Vagina (tissue), 2 donors: ENCODE results near the gene PDE5A.

ENCODE experiments used
- POLR2A ChIP-seq, 2 donors: fragments of 450-650 bp; IDR thresholded peaks; one replicate each; pipeline ENCODE4 v1.6.1; 2017; ENCODE audit warnings: antibody characterized with exemption in 2 of 2, mild to moderate bottlenecking in 2 of 2, moderate library complexity in 2 of 2
- TF ChIP-seq, protein P1 (sequence below), 3 experiments: fragments of 450-650 bp in 2 of 3; fragments of 200-600 bp in 1 of 3; sonication (generic) in 1 of 3; IDR thresholded peaks; one replicate each; pipeline ENCODE4 v1.5.1; 2017 to 2019; ENCODE audit warnings: antibody characterized with exemption in 3 of 3, mild to moderate bottlenecking in 2 of 3, moderate library complexity in 2 of 3

DNA sequence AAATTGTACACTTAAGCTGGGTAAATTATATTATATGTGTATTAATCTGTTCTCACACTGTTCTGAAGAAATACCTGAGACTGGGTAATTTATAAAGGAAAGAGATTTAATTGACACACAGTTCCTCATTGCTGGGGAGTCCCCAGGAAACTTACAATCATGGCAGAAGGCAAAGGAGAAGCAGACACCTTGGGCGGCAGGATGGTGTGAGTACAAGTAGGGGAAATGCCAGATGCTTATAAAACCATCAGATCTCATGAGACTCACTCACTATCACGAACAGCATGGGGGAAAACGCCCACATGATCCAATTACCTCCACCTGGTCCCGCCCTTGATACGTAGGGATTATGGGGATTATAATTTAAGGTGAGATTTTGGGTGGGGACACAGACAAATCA, 34.9 kb downstream of the PDE5A start:
- TF ChIP-seq, protein P1, sequence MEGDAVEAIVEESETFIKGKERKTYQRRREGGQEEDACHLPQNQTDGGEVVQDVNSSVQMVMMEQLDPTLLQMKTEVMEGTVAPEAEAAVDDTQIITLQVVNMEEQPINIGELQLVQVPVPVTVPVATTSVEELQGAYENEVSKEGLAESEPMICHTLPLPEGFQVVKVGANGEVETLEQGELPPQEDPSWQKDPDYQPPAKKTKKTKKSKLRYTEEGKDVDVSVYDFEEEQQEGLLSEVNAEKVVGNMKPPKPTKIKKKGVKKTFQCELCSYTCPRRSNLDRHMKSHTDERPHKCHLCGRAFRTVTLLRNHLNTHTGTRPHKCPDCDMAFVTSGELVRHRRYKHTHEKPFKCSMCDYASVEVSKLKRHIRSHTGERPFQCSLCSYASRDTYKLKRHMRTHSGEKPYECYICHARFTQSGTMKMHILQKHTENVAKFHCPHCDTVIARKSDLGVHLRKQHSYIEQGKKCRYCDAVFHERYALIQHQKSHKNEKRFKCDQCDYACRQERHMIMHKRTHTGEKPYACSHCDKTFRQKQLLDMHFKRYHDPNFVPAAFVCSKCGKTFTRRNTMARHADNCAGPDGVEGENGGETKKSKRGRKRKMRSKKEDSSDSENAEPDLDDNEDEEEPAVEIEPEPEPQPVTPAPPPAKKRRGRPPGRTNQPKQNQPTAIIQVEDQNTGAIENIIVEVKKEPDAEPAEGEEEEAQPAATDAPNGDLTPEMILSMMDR (IDR thresholded peaks at IDR 0.05), result no peak
- no peak for TF ChIP-seq POLR2A (IDR thresholded peaks at IDR 0.05)
